HEK293 (cell line): ENCODE measurements around the gene ZNF716.

Experiments used
- CTCF ChIA-PET: fragments of 350-600 bp; formaldehyde crosslinking; extraction: SDS; loops from one replicate; lab custom pipeline; 2021; ENCODE audit warnings: antibody characterized with exemption; lab: Yijun Ruan, JAX
- POLR2A ChIA-PET: fragments of 300-600 bp; formaldehyde crosslinking; extraction: SDS; loops from one replicate; lab custom pipeline; 2020; ENCODE audit warnings: antibody characterized with exemption, inconsistent platforms; lab: Yijun Ruan, JAX
- H3K27ac ChIP-seq: fragments of 200-500 bp; sonication (Bioruptor generic); 2 replicates; pipeline ENCODE4 v1.5.1; 2014; ENCODE audit warnings: low read depth, low read length, control low read depth, inconsistent platforms; ENCODE audit errors: extremely low read depth
- H3K36me3 ChIP-seq, 2 experiments: fragments of 200-500 bp in 1 of 2; sonication (Bioruptor generic) in 1 of 2; 1 replicate in 1 of 2; 2 replicates in 1 of 2; pipeline ENCODE4 v1.5.1; 2014 to 2017; ENCODE audit warnings: inconsistent platforms in 2 of 2, low read length in 2 of 2; ENCODE audit not compliant: control insufficient read depth in 2 of 2, insufficient read depth in 1 of 2
- H3K4me1 ChIP-seq: fragments of 200-500 bp; sonication (Bioruptor generic); 2 replicates; pipeline ENCODE4 v1.5.1; 2014; ENCODE audit warnings: mild to moderate bottlenecking, low read length, inconsistent platforms; ENCODE audit not compliant: control insufficient read depth, insufficient read depth
- H3K4me3 ChIP-seq: 2 replicates; pipeline ENCODE4 v1.5.1; 2011; ENCODE audit warnings: low read depth, mild to moderate bottlenecking, control low read depth, low read length, moderate library complexity
- H3K9me3 ChIP-seq: fragments of 200-500 bp; sonication (Bioruptor generic); 2 replicates; pipeline ENCODE4 v1.5.1; 2014; ENCODE audit warnings: low read depth, low read length, inconsistent platforms; ENCODE audit not compliant: control insufficient read depth, insufficient read depth
- KLF1 ChIP-seq: fragments of 450-650 bp; formaldehyde crosslinking; IDR thresholded peaks from 2 replicates; pipeline ENCODE4 v1.5.1; 2016; ENCODE audit warnings: missing biosample characterization, missing genetic modification characterization
- SALL2 ChIP-seq: fragments of 450-650 bp; formaldehyde crosslinking; IDR thresholded peaks from 2 replicates; pipeline ENCODE4 v1.5.0; 2017; ENCODE audit warnings: missing biosample characterization, mild to moderate bottlenecking, missing genetic modification characterization, borderline replicate concordance
- SP2 ChIP-seq: fragments of 450-650 bp; formaldehyde crosslinking; IDR thresholded peaks from 2 replicates; pipeline ENCODE4 v1.5.1; 2016; ENCODE audit warnings: missing biosample characterization, missing genetic modification characterization
- WT1 ChIP-seq: fragments of 450-650 bp; formaldehyde crosslinking; IDR thresholded peaks from 2 replicates; pipeline ENCODE4 v1.5.1; 2016; ENCODE audit warnings: missing biosample characterization, missing genetic modification characterization
- ZBTB20 ChIP-seq: fragments of 450-650 bp; formaldehyde crosslinking; IDR thresholded peaks from 2 replicates; pipeline ENCODE4 v1.5.1; 2016; ENCODE audit warnings: missing biosample characterization, missing genetic modification characterization
- ZBTB26 ChIP-seq: fragments of 450-650 bp; formaldehyde crosslinking; optimal IDR thresholded peaks from 2 replicates; pipeline ENCODE3; 2016; ENCODE audit warnings: missing biosample characterization, mild to moderate bottlenecking, missing genetic modification characterization
- ZFP3 ChIP-seq: fragments of 450-650 bp; formaldehyde crosslinking; IDR thresholded peaks from 2 replicates; pipeline ENCODE4 v1.5.1; 2016; ENCODE audit warnings: low read depth, missing biosample characterization, missing genetic modification characterization
- ZFP69B ChIP-seq: fragments of 450-650 bp; formaldehyde crosslinking; IDR thresholded peaks from 2 replicates; pipeline ENCODE4 v1.5.1; 2016; ENCODE audit warnings: missing biosample characterization, missing genetic modification characterization
- ZNF148 ChIP-seq: fragments of 450-650 bp; formaldehyde crosslinking; IDR thresholded peaks from 2 replicates; pipeline ENCODE4 v1.5.0; 2017; ENCODE audit warnings: missing biosample characterization, missing genetic modification characterization, borderline replicate concordance
- ZNF157 ChIP-seq: fragments of 450-650 bp; formaldehyde crosslinking; IDR thresholded peaks from 2 replicates; pipeline ENCODE4 v1.5.1; 2016; ENCODE audit warnings: missing biosample characterization, missing genetic modification characterization
- ZNF202 ChIP-seq: fragments of 450-650 bp; formaldehyde crosslinking; IDR thresholded peaks from 2 replicates; pipeline ENCODE4 v1.5.1; 2016; ENCODE audit warnings: missing biosample characterization, missing genetic modification characterization, borderline replicate concordance
- ZNF280D ChIP-seq: fragments of 450-650 bp; formaldehyde crosslinking; IDR thresholded peaks from 2 replicates; pipeline ENCODE4 v1.5.1; 2016; ENCODE audit warnings: missing biosample characterization, missing genetic modification characterization
- ZNF311 ChIP-seq: fragments of 450-650 bp; formaldehyde crosslinking; IDR thresholded peaks from 2 replicates; pipeline ENCODE4 v1.5.1; 2017; ENCODE audit warnings: missing biosample characterization, missing genetic modification characterization, borderline replicate concordance
- ZNF366 ChIP-seq: fragments of 450-650 bp; formaldehyde crosslinking; conservative IDR thresholded peaks from 2 replicates; pipeline ENCODE4 v1.5.1; 2016; ENCODE audit warnings: missing biosample characterization, missing genetic modification characterization
- ZNF394 ChIP-seq: fragments of 450-650 bp; formaldehyde crosslinking; IDR thresholded peaks from 2 replicates; pipeline ENCODE4 v1.5.1; 2016; ENCODE audit warnings: missing biosample characterization, missing genetic modification characterization, mild to moderate bottlenecking, moderate library complexity, borderline replicate concordance
- ZNF585B ChIP-seq: fragments of 450-650 bp; formaldehyde crosslinking; IDR thresholded peaks from 2 replicates; pipeline ENCODE4 v1.5.1; 2016; ENCODE audit warnings: missing biosample characterization, missing genetic modification characterization
- ZNF623 ChIP-seq: fragments of 450-650 bp; formaldehyde crosslinking; IDR thresholded peaks from 2 replicates; pipeline ENCODE4 v1.5.1; 2016; ENCODE audit warnings: missing biosample characterization, missing genetic modification characterization
- ZNF701 ChIP-seq: fragments of 450-650 bp; formaldehyde crosslinking; IDR thresholded peaks from 2 replicates; pipeline ENCODE4 v1.5.1; 2016; ENCODE audit warnings: missing biosample characterization, missing genetic modification characterization
- ZNF768 ChIP-seq: fragments of 450-650 bp; formaldehyde crosslinking; IDR thresholded peaks from 2 replicates; pipeline ENCODE4 v1.5.1; 2018; ENCODE audit warnings: missing biosample characterization, mild to moderate bottlenecking, missing genetic modification characterization
- ZNF837 ChIP-seq: fragments of 450-650 bp; formaldehyde crosslinking; IDR thresholded peaks from 2 replicates; pipeline ENCODE4 v1.5.1; 2016; ENCODE audit warnings: missing biosample characterization, missing genetic modification characterization

ZNF716 gene

GRCh38 chr7:57403601-57404342 is 46.2 kb upstream of the ZNF716 start:
- Histone ChIP-seq H3K36me3 (no peaks in the 10 kb centered on the region), H3K4me1 (no peaks in the 10 kb centered on the region)
- TF ChIP-seq ZNF148 (no peak), ZNF585B (no peak), ZNF157 (no peak), ZNF623 (tag by site-specific recombination) (no peak), SALL2 (tag by site-specific recombination) (no peak), ZBTB26 (tag by site-specific recombination) (no peak), ZBTB20 (no peak), ZNF280D (no peak), ZFP69B (no peak), ZNF202 (no peak), ZNF394 (no peak), ZNF311 (tag by site-specific recombination) (no peak), ZNF701 (no peak), KLF1 (tag by site-specific recombination) (no peak)
- TF ChIP-seq, all 188 proteins: peak for 0
- no peak overlapping the region for H3K4me3 ChIP-seq
- POLR2A ChIA-PET = no interaction called here
- H3K27ac ChIP-seq = no peak overlapping the region
- CTCF ChIA-PET = no interaction called here
- no peaks in the 10 kb centered on the region for H3K9me3 ChIP-seq

GRCh38 chr7:57404343-57404966 is 45.5 kb upstream of the ZNF716 start:
- CTCF ChIA-PET = no interaction called here
- Histone ChIP-seq H3K36me3 (no peaks in the 10 kb centered on the region), H3K4me1 (no peaks in the 10 kb centered on the region), H3K9me3 (no peaks in the 10 kb centered on the region), H3K4me3 (no peak overlapping the region), H3K27ac (no peak overlapping the region)
- POLR2A ChIA-PET = no interaction called here
- TF ChIP-seq ZNF768 (no peak), ZFP3 (tag by site-specific recombination) (no peak), ZNF837 (tag by site-specific recombination) (no peak), SP2 (tag by site-specific recombination) (no peak), ZNF366 (tag by site-specific recombination) (no peak), WT1 (tag by site-specific recombination) (no peak)
